ENCODE results near the gene CDC6.

GRCh38 chr17:40291281-40291664 is 3.6 kb downstream of the CDC6 start:
- TF ChIP-seq, protein P1, sequence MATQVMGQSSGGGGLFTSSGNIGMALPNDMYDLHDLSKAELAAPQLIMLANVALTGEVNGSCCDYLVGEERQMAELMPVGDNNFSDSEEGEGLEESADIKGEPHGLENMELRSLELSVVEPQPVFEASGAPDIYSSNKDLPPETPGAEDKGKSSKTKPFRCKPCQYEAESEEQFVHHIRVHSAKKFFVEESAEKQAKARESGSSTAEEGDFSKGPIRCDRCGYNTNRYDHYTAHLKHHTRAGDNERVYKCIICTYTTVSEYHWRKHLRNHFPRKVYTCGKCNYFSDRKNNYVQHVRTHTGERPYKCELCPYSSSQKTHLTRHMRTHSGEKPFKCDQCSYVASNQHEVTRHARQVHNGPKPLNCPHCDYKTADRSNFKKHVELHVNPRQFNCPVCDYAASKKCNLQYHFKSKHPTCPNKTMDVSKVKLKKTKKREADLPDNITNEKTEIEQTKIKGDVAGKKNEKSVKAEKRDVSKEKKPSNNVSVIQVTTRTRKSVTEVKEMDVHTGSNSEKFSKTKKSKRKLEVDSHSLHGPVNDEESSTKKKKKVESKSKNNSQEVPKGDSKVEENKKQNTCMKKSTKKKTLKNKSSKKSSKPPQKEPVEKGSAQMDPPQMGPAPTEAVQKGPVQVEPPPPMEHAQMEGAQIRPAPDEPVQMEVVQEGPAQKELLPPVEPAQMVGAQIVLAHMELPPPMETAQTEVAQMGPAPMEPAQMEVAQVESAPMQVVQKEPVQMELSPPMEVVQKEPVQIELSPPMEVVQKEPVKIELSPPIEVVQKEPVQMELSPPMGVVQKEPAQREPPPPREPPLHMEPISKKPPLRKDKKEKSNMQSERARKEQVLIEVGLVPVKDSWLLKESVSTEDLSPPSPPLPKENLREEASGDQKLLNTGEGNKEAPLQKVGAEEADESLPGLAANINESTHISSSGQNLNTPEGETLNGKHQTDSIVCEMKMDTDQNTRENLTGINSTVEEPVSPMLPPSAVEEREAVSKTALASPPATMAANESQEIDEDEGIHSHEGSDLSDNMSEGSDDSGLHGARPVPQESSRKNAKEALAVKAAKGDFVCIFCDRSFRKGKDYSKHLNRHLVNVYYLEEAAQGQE (IDR thresholded peaks at IDR 0.05; ENCODE audit: insufficient read depth in 1 of 2, low read depth in 2 of 2, low read length in 2 of 2), result no peak
- no peak for TF ChIP-seq POLR2AphosphoS5 (IDR thresholded peaks at IDR 0.05; ENCODE audit: low read depth, low read length)
- no peak for TF ChIP-seq SIN3A (IDR thresholded peaks at IDR 0.05; ENCODE audit: borderline replicate concordance, insufficient read depth, low read length)
- no peak for TF ChIP-seq TAF1 (IDR thresholded peaks at IDR 0.05; ENCODE audit: borderline replicate concordance, insufficient read depth, low read length)
- TF ChIP-seq FOXP2 (optimal IDR thresholded peaks at IDR 0.05; ENCODE audit: borderline replicate concordance, extremely low read depth, extremely low read length, insufficient read depth), result no peak

Data from PFSK-1 (cell line).